Tibial nerve (tissue), 4 donors: Measurements from ENCODE around the gene NOTCH2.

Source experiments
- CTCF ChIP-seq, 5 experiments: fragments of 200-600 bp in 3 of 5; fragments of 450-650 bp in 2 of 5; sonication (generic) in 3 of 5; IDR thresholded peaks; one replicate each; pipeline ENCODE4 v1.5.1; 2016 to 2019; ENCODE audit warnings: antibody characterized with exemption in 5 of 5, mild to moderate bottlenecking in 3 of 5, moderate library complexity in 2 of 5
- EP300 ChIP-seq, 2 donors: sonication (generic); formaldehyde crosslinking; IDR thresholded peaks; one replicate each; pipeline ENCODE4 v1.6.1; 2017; ENCODE audit warnings: antibody characterized with exemption in 2 of 2, mild to moderate bottlenecking in 1 of 2
- POLR2A ChIP-seq, 2 donors: fragments of 450-650 bp; IDR thresholded peaks; one replicate each; pipeline ENCODE4 v1.6.1; 2017; ENCODE audit warnings: antibody characterized with exemption in 2 of 2, mild to moderate bottlenecking in 2 of 2, moderate library complexity in 2 of 2

- no peak for TF ChIP-seq POLR2A (IDR thresholded peaks at IDR 0.05)
- no peak for TF ChIP-seq CTCF (IDR thresholded peaks at IDR 0.05)
- no peak for TF ChIP-seq EP300 (IDR thresholded peaks at IDR 0.05)
Measured at GRCh38 chr1:119882132-119883049, 187.1 kb downstream of the NOTCH2 start.
